SIG-M5 treated with dmso at 0.1 percent for 504 hours (cell line): ENCODE measurements around the gene NFIB.

Source experiments
- DNase-seq: peaks from one replicate; lab custom pipeline; 2025; ENCODE audit not compliant: unreplicated experiment; lab: John Stamatoyannopoulos, UW

NFIB gene

GRCh38 chr9:14084867-14085266 lies 229.1 kb downstream of the NFIB start:
- DNase-seq: no peak

GRCh38 chr9:14083366-14083765 lies 230.6 kb downstream of the NFIB start:
- DNase-seq: no peak

GRCh38 chr9:14082732-14083131 lies 231.2 kb downstream of the NFIB start:
- DNase-seq: no peak

- DNase-seq: no peak
Measured at GRCh38 chr9:14081745-14082144, 232.2 kb downstream of the NFIB start.

GRCh38 chr9:14080959-14081542 lies 232.9 kb downstream of the NFIB start:
- DNase-seq: no peak

GRCh38 chr9:14079440-14079839 lies 234.5 kb downstream of the NFIB start:
- DNase-seq: no peak

- no peak for DNase-seq
Measured at GRCh38 chr9:14077672-14078071, 236.3 kb downstream of the NFIB start.

GRCh38 chr9:14075218-14075617 lies 238.7 kb downstream of the NFIB start:
- DNase-seq: no peak

- DNase-seq: no peak
Measured at GRCh38 chr9:14072850-14073249, 241.1 kb downstream of the NFIB start.

- no peak for DNase-seq
Measured at GRCh38 chr9:14071484-14071883, 242.5 kb downstream of the NFIB start.

GRCh38 chr9:14068690-14069089 lies 245.3 kb downstream of the NFIB start:
- no peak for DNase-seq

GRCh38 chr9:14066831-14067230 lies 247.1 kb downstream of the NFIB start:
- no peak for DNase-seq

- DNase-seq: no peak
Measured at GRCh38 chr9:14066032-14066431, 247.9 kb downstream of the NFIB start.

GRCh38 chr9:14064940-14065339 lies 249.0 kb downstream of the NFIB start:
- no peak for DNase-seq

GRCh38 chr9:14063756-14064155 lies 250.2 kb downstream of the NFIB start:
- DNase-seq: no peak

GRCh38 chr9:14062586-14063221 lies 251.2 kb downstream of the NFIB start:
- DNase-seq: no peak

GRCh38 chr9:14061936-14062585 lies 251.9 kb downstream of the NFIB start:
- no peak for DNase-seq

- no peak for DNase-seq
Measured at GRCh38 chr9:14058325-14058688, 255.6 kb downstream of the NFIB start.

- DNase-seq: no peak
Measured at GRCh38 chr9:14057368-14058324, 256.3 kb downstream of the NFIB start.

- DNase-seq: no peak
Measured at GRCh38 chr9:14056316-14056861, 257.6 kb downstream of the NFIB start.

GRCh38 chr9:14054096-14054495 lies 259.8 kb downstream of the NFIB start:
- DNase-seq: no peak
